Suprapubic skin (tissue), 4 donors: ENCODE data around the gene EXD3.

Experiments
- CTCF ChIP-seq, 2 donors: fragments of 200-600 bp in 1 of 2; fragments of 450-650 bp in 1 of 2; sonication (generic) in 1 of 2; IDR thresholded peaks; one replicate each; pipeline ENCODE4 v1.5.1; 2016 to 2019; ENCODE audit warnings: antibody characterized with exemption in 2 of 2, mild to moderate bottlenecking in 1 of 2, moderate library complexity in 1 of 2
- EP300 ChIP-seq: sonication (generic); formaldehyde crosslinking; IDR thresholded peaks from one replicate; pipeline ENCODE4 v1.6.1; 2017; ENCODE audit warnings: antibody characterized with exemption
- POLR2A ChIP-seq, 2 donors: fragments of 450-650 bp; IDR thresholded peaks; one replicate each; pipeline ENCODE4 v1.6.1; 2017; ENCODE audit warnings: antibody characterized with exemption in 2 of 2, mild to moderate bottlenecking in 2 of 2, moderate library complexity in 2 of 2
- POLR2AphosphoS5 ChIP-seq, 3 donors: sonication (generic); formaldehyde crosslinking; IDR thresholded peaks; one replicate each; pipeline ENCODE4 v1.6.1; 2017; ENCODE audit warnings: antibody characterized with exemption in 3 of 3

- TF ChIP-seq CTCF (IDR thresholded peaks at IDR 0.05) = no peak
- TF ChIP-seq POLR2A (IDR thresholded peaks at IDR 0.05) = no peak
- TF ChIP-seq POLR2AphosphoS5 (IDR thresholded peaks at IDR 0.05) = no peak
- TF ChIP-seq EP300 = no peak
These were observed 29.5 kb downstream of the EXD3 start for GRCh38 chr9:137393176-137394150.
